H1 (cell line): Measurements from ENCODE around the gene TEKT5. TPM values are rescaled to one million over a fixed set of nuclear protein-coding genes. Genes with fewer than 3 reads are reported as not detected.
A peak's percentile ranks its signal among the peaks of the same experiment; 100 is the strongest.

Experiments used
- BACH1 ChIP-seq: IDR thresholded peaks from 2 replicates; pipeline ENCODE4 v1.6.1; 2012; ENCODE audit warnings: low read length, improper control_type of control experiment
- CBX8 ChIP-seq: fragments of 300-800, 300-1000 bp; sonication (generic); IDR thresholded peaks from 2 replicates; pipeline ENCODE4 v1.7.1; 2016; ENCODE audit warnings: low read depth, low read length, borderline replicate concordance
- CHD2 ChIP-seq: IDR thresholded peaks from 2 replicates; pipeline ENCODE4 v1.6.1; 2012; ENCODE audit warnings: low read length, improper control_type of control experiment
- NANOG ChIP-seq: IDR thresholded peaks from 2 replicates; pipeline ENCODE4 v1.6.1; 2011; ENCODE audit warnings: low read length, low read depth, mild to moderate bottlenecking, inconsistent platforms; ENCODE audit not compliant: insufficient read depth, poor library complexity, severe bottlenecking
- NRF1 ChIP-seq: IDR thresholded peaks from 2 replicates; pipeline ENCODE4 v1.6.1; 2011; ENCODE audit warnings: mild to moderate bottlenecking, low read depth, low read length, improper control_type of control experiment
- POLR2A ChIP-seq, 2 experiments: IDR thresholded peaks; 1 replicate in 1 of 2; 2 replicates in 1 of 2; pipeline ENCODE4 v1.6.1; 2011; ENCODE audit warnings: low read depth in 2 of 2, low read length in 2 of 2, mild to moderate bottlenecking in 2 of 2; ENCODE audit errors: control extremely low read depth in 1 of 2
- RBBP5 ChIP-seq: IDR thresholded peaks from 2 replicates; pipeline ENCODE4 v1.7.1; 2012; ENCODE audit warnings: low read depth, mild to moderate bottlenecking, inconsistent platforms, low read length, moderate library complexity, borderline replicate concordance
- RFX5 ChIP-seq: IDR thresholded peaks from 2 replicates; pipeline ENCODE4 v1.6.1; 2011; ENCODE audit warnings: low read depth, low read length, improper control_type of control experiment, borderline replicate concordance
- SRF ChIP-seq: IDR thresholded peaks from 2 replicates; pipeline ENCODE4 v1.6.1; 2011; ENCODE audit warnings: mild to moderate bottlenecking, low read depth, low read length, moderate library complexity
- YY1 ChIP-seq: IDR thresholded peaks from 2 replicates; pipeline ENCODE4 v1.6.1; 2011; ENCODE audit warnings: low read depth, mild to moderate bottlenecking, low read length
- polyA plus RNA-seq, 7 experiments: library from polyadenylated mRNA; depleted of rRNA in 3 of 7; stranded (reverse) in 5 of 7; unstranded in 2 of 7; fragments of >200 nt in 5 of 7; fragments of 200-250 nt in 2 of 7; gene quantifications; 1 replicate in 5 of 7; 2 replicates in 1 of 7; 4 replicates in 1 of 7; pipeline versions ENCODE4 v1.2.1 to v1.2.3, GENCODE V29; 2011 to 2013; ENCODE audit warnings: missing spikeins in 2 of 7, mixed read lengths in 2 of 7
- total RNA-seq: library from RNA; stranded (reverse); fragmentation: NEBNext Ultra II Directional; extraction: Animal tissue kit (Norgen Biotek cat#: 25700); gene quantifications from 2 replicates; pipeline ENCODE4 v1.2.1, GENCODE V29; 2021
- TF ChIP-seq, protein P1 (sequence below), 3 experiments: IDR thresholded peaks; 1 replicate in 2 of 3; 2 replicates in 1 of 3; pipeline versions ENCODE4 v1.5.1 to v1.6.1; 2011; ENCODE audit warnings: low read length in 3 of 3, mild to moderate bottlenecking in 3 of 3, inconsistent platforms in 2 of 3, low read depth in 1 of 3, moderate library complexity in 1 of 3; ENCODE audit not compliant: insufficient read depth in 1 of 3; ENCODE audit errors: control extremely low read depth in 1 of 3
- TF ChIP-seq, protein P2 (sequence below): IDR thresholded peaks from 2 replicates; pipeline ENCODE4 v1.6.1; 2012; ENCODE audit warnings: inconsistent platforms

TEKT5 gene
- total and polyA plus RNA-seq, 2 of the 8 experiments (the other 6 are each of a cell fraction or from before 2014, with no cell fraction given): 0.95 TPM; not detected in 1

DNA sequence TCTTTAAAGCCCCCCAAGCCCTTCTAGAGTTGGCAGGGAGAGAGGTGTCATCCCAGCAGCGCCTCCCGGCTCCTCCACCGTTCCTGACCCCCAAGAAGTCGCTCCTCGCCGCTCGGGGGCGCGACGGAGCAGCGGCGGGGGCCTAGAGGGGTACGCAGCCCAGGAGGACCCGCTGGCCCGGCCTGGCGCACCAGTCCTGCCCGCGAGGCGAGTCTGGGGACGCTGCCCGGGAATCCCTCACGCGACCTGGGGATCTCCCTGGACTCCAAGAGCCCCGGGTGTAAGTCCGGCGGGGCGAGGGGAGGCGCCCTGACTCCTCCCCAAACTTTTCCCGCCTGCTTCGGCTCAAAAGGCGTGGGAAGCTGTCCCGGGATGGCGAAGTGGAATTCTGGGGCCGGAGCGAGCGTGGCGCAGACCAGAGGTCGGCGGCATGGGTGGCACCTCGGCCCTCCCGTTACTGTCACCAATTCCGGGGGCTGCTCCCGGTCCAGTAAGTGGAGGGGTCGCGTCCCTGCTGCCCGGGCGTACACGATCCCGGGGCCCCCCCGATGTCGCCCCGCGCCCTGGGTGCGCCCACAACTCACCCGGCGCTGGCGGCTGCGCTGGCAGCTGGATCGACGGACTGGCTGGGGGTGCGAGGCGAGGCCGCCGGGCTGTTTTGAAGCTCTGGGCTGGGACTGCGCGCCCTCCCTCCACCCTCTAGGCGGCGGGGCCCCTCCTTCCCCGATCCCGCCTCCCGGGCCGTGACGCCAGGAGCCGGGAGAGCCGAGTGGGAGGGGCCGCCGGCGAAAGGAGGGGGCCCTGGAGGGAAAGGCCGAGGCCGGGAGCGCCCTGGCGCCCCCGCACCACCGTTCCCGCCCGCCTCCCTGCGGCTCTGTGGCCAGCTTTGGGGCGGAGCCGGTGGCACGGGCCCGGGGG, 114.5 kb downstream of the TEKT5 start, which contains the start of gene EMP2 (continued):
- TF ChIP-seq RBBP5 (peak; percentile 65; the same call in 1 of the 2 replicates), POLR2A (IDR thresholded peaks at IDR 0.05; ENCODE audit: control extremely low read depth in 1 of 2, low read depth in 2 of 2, low read length in 2 of 2) (peak in 1 of 2 experiments; percentile 51; a peak in 1 of 3 replicates), BACH1 (peak; percentile 8; the same call in 1 of the 2 replicates), NRF1 (no peak), CHD2 (no peak), SRF (no peak), CBX8 (no peak), RFX5 (no peak), YY1 (no peak), NANOG (no peak)
- TF ChIP-seq, protein P1, sequence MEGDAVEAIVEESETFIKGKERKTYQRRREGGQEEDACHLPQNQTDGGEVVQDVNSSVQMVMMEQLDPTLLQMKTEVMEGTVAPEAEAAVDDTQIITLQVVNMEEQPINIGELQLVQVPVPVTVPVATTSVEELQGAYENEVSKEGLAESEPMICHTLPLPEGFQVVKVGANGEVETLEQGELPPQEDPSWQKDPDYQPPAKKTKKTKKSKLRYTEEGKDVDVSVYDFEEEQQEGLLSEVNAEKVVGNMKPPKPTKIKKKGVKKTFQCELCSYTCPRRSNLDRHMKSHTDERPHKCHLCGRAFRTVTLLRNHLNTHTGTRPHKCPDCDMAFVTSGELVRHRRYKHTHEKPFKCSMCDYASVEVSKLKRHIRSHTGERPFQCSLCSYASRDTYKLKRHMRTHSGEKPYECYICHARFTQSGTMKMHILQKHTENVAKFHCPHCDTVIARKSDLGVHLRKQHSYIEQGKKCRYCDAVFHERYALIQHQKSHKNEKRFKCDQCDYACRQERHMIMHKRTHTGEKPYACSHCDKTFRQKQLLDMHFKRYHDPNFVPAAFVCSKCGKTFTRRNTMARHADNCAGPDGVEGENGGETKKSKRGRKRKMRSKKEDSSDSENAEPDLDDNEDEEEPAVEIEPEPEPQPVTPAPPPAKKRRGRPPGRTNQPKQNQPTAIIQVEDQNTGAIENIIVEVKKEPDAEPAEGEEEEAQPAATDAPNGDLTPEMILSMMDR (IDR thresholded peaks at IDR 0.05; ENCODE audit: control extremely low read depth in 1 of 3, insufficient read depth in 1 of 3, low read depth in 1 of 3, low read length in 3 of 3): peak; percentile 77 to 80 (median 79)
- TF ChIP-seq, protein P2, sequence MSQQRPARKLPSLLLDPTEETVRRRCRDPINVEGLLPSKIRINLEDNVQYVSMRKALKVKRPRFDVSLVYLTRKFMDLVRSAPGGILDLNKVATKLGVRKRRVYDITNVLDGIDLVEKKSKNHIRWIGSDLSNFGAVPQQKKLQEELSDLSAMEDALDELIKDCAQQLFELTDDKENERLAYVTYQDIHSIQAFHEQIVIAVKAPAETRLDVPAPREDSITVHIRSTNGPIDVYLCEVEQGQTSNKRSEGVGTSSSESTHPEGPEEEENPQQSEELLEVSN: peak; percentile 82
